ENCODE data around the gene ARL17B. TPM values are rescaled to one million over a fixed set of nuclear protein-coding genes. Genes with fewer than 3 reads are reported as not detected.
"Not testable (repeated sequence)": the region's sequence is repeated elsewhere in the genome, so short reads cannot be mapped to it uniquely, and the experiment has no call there.

ARL17B gene
- total RNA-seq, 1 donor from 2014 or later: 15.5 TPM

DNA sequence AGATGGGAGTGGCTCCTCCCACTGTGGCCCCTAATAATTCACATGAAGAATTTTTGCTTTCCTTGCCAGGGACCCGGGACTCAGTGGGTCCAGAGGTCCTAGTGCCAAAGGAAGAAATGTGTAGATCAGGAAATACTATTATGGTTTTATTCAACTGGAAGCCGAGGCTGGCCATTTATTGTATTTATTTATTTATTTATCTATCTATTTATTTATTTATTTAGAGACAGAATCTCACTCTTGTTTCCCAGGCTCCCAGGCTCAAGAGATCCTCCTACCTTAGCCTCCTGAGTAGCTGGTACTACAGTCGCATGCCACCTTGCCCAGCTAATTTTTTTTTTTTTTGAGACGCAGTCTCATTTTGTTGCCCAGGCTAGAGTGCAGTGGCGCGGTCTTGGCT, 107.4 kb downstream of the ARL17B start:
- DNase-seq (ENCODE audit: low spot score); ATAC-seq: not testable (repeated sequence)

DNA sequence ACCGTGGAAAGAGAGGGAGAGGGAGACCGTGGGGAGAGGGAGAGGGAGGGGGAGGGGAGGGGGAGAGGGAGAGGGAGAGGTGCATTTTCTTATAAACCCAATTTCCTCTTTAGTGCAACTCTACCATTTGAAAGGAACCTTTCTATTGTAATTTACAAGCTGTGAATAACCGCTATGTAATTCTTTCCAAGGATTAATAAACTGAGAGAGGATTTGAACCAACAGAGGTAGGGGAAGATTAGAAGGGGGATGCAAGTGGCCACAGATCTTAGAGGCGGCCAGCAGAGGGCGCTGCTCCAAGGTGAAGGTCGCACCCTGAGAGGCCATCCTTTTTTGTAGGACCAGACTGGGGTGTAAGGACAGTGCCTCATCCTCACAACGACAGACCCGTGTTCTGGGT, 107.8 kb downstream of the ARL17B start:
- ATAC-seq: peak; percentile 88
- DNase-seq (ENCODE audit: low spot score): peak; percentile 51

DNA sequence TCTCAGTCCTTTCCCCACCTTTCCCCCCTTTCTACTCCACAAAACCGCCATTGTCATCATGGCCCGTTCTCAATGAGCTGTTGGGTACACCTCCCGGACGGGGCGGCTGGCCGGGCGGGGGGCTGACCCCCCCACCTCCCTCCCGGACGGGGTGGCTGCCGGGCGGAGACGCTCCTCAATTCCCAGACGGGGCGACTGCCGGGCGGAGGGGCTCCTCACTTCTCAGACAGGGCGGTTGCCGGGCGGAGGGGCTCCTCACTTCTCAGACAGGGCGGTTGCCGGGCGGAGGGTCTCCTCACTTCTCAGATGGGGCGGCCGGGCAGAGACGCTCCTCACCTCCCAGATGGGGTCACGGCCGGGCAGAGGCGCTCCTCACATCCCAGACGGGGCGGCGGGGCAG, 108.8 kb downstream of the ARL17B start:
- DNase-seq (ENCODE audit: low spot score); ATAC-seq: not testable (repeated sequence)

DNA sequence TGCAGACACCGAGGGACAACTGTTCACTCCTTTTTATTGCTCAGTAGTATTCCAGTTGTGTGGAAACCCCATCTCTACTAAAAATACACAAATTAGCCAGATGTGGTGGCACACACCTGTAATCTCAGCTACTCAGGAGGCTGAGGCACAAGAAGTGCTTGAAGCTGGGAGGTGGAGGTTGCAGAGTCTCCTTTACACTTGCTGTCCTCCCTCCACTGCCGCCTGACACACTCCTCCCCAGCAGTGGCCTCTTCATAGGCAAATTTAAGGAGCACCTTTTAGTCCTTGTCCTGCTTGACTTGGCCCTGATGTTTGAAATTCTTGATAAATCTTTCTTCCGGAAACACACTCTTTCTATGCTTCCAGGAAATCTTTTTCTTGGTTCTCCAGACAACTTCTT, 112.4 kb downstream of the ARL17B start:
- not testable (repeated sequence) for ATAC-seq; DNase-seq (ENCODE audit: low spot score)

DNA sequence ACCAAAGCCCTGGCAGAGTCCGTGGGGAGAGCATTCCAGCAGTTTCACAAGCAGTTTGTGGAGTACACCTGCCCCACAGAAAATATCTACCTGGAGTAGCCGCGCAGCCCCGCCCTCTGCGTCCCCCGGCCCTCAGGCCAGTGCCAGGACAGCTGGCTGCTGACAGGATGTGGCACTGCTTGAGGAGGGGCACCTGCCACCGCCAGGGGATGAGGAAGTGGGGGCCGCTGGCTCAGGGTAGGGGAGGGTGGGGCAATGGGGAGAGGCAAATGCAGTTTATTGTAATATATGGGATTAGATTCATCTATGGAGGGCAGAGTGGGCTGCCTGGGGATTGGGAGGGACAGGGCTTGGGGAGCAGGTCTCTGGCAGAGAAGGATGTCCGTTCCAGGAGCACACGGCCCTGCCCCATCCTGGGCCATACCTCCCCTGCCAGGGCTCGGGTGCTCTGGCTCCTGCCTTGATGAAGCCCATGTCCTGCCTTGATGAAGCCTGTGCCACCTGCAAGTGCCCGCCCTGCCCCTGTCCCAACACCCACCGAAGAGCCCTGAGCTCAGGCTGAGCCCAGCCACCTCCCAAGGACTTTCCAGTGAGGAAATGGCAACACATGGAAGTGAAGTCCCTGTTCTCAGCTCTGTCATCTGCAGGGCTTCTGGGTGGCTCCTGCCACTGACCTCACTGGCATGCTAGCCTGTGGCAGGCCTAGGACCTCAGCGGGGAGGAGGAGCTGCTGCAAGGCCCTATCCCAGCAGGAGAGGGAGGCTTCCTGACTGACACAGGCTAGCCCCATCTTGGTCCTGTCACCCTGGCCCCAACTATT, 116.4 kb downstream of the ARL17B start:
- DNase-seq (ENCODE audit: low spot score); ATAC-seq: not testable (repeated sequence)

DNA sequence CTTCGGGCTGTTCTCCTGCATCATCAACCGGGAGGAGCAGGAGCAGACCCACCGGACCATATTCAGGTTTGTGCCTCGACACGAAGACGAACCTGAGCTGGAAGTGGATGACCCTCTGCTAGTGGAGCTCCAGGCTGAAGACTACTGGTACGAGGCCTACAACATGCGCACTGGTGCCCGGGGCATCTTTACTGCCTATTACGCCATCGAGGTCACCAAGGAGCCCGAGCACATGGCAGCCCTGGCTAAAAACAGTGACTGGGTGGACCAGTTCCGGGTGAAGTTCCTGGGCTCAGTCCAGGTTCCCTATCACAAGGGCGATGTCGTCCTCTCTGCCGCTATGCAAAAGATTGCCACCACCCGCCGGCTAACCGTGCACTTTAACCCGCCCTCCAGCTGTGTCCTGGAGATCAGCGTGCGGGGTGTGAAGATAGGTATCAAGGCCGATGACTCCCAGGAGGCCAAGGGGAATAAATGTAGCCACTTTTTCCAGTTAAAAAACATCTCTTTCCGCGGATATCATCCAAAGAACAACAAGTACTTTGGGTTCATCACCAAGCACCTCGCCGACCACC, 117.1 kb downstream of the ARL17B start:
- ATAC-seq: not testable (repeated sequence)

DNA sequence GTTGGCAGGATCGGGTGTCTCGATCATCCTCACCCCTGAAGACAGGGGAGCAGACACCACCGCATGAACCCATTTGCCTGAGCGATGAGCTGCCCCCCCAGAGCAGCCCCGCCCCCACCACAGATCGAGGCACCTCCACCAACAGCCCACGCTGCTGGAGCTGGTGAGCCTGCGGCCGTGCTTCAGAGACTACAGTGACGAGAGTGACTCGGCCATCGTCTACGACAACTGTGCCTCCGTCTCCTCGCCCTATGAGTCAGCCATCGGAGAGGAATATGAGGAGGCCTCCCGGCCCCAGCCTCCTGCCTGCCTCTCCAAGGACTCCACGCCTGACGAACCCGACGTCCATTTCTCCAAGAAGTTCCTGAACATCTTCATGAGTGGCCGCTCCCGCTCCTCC, 117.6 kb downstream of the ARL17B start:
- not testable (repeated sequence) for ATAC-seq; DNase-seq (ENCODE audit: low spot score)

More for the DNA sequence above, 117.1 kb downstream of the ARL17B start:
- DNase-seq (ENCODE audit: low spot score): not testable (repeated sequence)

DNA sequence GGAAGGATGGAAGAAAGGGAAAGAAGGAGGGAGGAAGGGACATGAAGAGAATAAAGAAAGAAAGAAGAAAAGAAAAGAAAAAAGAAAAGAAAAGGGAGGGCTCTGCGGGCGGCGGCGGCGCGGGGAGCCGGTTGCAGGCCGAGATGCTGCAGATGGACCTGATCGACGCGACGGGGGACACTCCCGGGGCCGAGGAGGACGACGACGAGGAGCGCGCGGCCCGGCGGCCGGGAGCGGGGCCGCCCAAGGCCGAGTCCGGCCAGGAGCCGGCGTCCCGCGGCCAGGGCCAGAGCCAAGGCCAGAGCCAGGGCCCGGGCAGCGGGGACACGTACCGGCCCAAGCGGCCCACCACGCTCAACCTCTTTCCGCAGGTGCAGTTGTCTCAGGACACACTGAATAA, 118.1 kb downstream of the ARL17B start:
- peak; percentile 64 for ATAC-seq
- DNase-seq (ENCODE audit: low spot score): not testable (repeated sequence)

DNA sequence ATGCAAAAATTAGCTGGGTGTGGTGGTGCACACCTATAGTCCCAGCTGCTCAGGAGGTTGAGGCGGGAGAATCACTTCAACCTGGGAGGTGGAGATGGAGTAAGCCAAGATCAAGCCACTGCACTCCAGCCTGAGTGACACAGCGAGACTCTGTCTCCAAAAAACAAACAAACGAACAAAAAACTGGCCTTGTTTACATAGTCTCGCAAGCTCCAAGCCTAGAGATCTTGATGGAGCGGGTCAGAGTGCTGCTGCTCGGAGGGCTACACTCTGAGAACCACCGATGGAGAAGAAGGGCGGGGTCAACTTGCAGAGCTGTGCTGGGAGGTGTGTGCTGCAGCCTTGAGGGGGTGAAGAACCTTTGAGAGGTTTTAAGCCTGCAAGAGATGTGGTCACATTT, 130.2 kb downstream of the ARL17B start:
- ATAC-seq: not testable (repeated sequence)

DNA sequence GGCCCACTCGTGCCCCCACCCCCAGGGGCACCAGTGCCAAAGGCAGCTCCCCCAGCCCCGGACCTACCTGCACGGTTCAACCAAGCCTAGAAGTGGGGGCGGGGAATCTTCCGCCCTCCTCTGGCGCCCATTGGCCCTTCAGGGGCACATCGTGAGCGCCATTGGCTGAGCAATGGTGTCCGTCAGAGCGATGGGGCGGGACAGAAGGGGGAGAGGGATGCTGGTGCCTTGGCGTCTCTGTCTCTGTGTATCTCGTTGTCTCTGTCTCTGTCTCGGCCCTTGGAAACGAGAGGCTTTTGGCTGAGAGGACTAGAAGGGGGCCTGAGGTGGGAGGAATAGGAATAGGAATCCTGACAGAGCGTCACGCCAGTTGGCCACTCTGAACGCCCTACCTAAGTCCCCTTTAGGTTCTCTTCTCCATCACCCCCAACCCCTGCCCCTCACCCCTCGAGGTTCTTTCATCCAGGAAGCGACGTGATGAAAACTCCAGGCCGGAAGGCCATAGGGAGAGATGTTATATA, 136.2 kb downstream of the ARL17B start:
- ATAC-seq (peak; percentile 100), DNase-seq (ENCODE audit: low spot score) (peak; percentile 93)

More for the DNA sequence above, 130.2 kb downstream of the ARL17B start:
- not testable (repeated sequence) for DNase-seq (ENCODE audit: low spot score)

DNA sequence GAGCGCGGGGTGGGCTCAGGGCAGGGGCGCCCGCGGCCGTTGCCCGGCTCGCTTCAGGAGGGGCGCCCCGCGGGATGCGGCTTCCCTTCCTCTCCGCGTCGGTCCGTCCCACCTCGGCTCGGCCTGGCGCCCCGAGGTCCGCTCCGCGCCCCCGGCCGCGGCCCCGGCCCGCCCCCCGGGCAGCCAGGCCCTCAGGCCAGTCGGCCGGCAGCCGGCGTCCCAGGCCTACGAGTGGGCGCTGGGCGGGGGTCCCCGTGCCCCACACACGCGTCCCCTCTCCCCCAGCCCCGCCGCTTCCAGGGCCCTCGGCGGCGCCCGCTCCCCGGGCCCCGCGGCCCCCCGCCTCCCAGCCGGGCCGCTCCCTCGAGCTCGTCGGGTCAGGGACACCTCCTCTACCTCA, 136.7 kb downstream of the ARL17B start:
- peak; percentile 61 for ATAC-seq
- not testable (repeated sequence) for DNase-seq (ENCODE audit: low spot score)

Other genes starting within 250 kb of the ARL17B start
- gene KANSL1, start 168.3 kb downstream of the ARL17B start, total RNA-seq: 23.2 TPM
- 0.45 TPM for gene LRRC37A, start 66.6 kb downstream of the ARL17B start, total RNA-seq
- gene LRRC37A2, start 150.7 kb upstream of the ARL17B start, total RNA-seq: 5.1 TPM
- 9.6 TPM for gene ARL17A, start 217.9 kb upstream of the ARL17B start, total RNA-seq
- gene NSF, start 228.9 kb upstream of the ARL17B start, total RNA-seq: 23.1 TPM